Measurements from ENCODE around the gene HTR2B.
"Not testable (repeated sequence)": the region's sequence is repeated elsewhere in the genome, so short reads cannot be mapped to it uniquely, and the experiment has no call there.

HTR2B gene

DNA sequence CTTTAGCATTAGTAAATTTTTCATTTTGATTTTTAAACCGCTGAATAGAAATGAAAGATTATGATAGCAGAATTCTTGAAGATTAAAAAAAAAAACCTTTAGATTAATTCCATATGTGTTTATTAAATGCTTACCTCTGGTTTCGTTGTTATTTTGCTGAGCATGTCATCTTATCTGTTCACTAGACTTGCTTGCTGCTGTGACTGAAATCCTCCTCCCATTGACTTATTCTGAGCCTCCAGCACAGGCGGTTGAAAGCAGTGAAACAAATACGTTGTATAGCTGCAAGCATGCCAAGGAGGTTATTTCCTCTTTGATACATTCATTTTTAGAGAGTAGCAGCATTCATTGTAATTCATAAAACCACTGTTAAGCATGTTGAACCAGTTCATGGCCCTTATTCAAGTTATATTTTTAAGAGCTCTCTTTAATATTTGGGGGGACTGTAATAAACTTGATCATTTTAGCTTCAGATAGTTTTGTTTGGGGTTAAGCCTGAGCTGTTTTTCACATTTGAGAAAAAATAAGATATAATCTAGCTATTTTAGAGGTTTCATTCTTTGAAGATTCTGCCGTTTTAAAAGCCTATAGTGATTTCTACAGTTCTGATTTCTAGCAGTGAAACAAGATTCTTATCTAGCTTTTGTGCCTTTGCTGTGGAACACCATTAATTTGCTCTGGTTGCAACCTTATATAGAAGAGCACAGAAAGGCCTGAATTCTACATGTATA is at the start of gene HTR2B:
Gene HTR2B, minus strand, starts transcription at position 205 of the 731 bp plus-strand sequence. CDS start 1,278 bp downstream, outside the sequence.
- no peak for DNase-seq

- DNase-seq: no peak
Measured at GRCh38 chr2:231174211-231174651, 49.4 kb upstream of the HTR2B start.

GRCh38 chr2:231172025-231172424 is 47.2 kb upstream of the HTR2B start:
- no peak for DNase-seq

DNA sequence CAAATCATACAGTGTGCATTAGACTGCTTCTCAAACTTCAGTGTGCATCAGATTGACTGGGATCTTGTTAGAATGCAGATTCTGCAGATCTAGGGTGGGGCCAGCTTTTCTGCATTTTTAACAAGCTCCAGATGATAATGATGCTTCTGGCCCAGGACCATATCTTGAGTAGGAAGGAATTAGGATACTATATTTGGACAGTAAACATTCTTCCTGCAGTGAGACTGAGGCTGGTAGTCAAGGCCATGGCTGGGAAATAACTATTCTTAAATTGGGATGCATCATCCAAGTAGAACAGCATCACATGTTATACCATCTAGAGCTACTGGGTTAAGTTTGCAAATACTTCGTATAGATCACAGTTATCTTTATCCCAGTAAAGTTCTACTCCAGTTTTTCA is 45.2 kb upstream of the HTR2B start:
- DNase-seq: no peak

DNA sequence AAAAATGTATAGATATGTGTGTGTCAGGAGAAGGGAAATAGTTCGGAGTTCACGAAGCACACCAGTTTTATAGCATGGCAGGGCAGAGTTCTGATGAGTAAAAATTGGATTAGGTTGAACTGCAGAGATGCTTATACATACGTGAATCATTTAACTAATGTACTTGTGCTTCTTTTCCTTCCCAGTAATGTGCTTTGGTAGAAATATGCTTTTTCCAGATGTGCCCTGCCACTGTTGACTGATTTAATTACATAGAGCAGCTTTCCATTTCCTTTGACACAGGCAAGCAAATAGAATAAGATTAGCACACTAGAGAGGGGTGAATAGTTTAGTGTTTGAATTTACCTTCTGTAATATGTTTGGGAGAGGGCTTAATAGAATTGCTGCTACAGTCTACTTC is 44.6 kb upstream of the HTR2B start:
- no peak for DNase-seq

GRCh38 chr2:231168460-231169139 is 43.8 kb upstream of the HTR2B start:
- DNase-seq: no peak

DNA sequence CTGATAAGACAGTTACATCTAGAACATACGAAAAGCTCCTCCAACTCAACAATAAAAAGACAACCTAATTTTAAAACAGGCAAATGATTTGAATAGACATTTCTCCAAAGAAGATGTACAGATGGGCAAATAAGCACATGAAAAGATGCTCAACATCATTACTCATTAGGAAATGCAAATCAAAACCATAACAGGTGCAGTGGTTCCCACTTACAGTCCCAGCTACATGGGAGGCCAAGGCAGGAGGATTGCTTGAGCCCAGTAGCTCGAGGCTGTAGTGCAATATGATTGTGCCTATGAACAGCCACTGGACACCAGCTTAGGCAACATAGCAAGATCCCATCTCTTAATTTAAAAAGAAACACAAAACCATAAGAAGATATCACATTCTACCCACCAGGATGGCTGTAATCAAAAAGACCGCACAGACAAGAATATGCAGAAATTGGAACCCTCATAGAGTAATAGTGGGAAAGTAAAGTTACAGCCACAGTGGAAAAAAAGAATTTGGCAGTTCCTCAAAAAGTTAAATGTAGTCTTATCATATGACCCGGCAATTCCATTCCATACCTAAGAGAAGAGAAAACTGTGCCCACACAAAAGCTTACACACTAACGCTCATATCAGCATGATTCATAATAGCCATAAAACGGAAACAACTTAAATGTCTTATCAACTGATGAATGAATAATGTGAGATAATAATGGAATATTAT is 43.1 kb upstream of the HTR2B start:
- no peak for DNase-seq

DNA sequence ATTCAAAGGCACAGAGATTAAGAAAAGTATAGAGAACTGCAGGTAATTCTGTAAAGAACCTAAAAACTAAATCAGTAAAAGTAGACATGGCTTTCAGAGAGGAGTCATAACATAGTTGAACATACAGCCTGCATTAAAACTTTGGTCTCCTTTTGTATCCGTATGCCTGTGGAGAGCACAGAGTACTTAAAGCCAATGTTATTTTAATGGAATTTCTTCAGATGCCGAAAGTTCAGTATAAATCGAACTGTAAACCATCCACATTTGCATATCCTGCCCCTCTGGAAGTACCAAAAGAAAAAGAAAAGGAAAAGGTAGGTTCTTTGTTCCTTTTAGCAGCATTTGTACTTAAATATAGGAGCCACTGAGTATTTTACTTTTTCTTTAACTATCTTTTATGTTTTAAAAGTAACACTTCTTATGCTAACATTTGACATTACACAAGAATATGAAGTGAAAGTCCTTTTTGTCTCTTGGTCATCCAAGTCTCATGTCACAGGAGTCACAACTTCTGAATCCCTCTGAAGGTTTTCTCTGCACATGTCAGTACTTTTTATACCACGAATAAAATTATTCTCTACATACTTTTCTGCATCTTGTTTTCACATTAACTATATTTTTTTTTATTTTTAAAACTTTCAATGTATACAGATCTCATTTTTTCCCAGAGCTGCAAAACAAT is 38.7 kb upstream of the HTR2B start:
- DNase-seq: no peak

GRCh38 chr2:231163011-231163410 is 38.2 kb upstream of the HTR2B start:
- no peak for DNase-seq

GRCh38 chr2:231161877-231162329 is 37.1 kb upstream of the HTR2B start:
- DNase-seq: no peak

- DNase-seq: no peak
Measured at GRCh38 chr2:231161252-231161839, 36.5 kb upstream of the HTR2B start.

- DNase-seq: no peak
Measured at GRCh38 chr2:231160701-231161100, 35.9 kb upstream of the HTR2B start.

GRCh38 chr2:231159306-231159705 is 34.5 kb upstream of the HTR2B start:
- no peak for DNase-seq

DNA sequence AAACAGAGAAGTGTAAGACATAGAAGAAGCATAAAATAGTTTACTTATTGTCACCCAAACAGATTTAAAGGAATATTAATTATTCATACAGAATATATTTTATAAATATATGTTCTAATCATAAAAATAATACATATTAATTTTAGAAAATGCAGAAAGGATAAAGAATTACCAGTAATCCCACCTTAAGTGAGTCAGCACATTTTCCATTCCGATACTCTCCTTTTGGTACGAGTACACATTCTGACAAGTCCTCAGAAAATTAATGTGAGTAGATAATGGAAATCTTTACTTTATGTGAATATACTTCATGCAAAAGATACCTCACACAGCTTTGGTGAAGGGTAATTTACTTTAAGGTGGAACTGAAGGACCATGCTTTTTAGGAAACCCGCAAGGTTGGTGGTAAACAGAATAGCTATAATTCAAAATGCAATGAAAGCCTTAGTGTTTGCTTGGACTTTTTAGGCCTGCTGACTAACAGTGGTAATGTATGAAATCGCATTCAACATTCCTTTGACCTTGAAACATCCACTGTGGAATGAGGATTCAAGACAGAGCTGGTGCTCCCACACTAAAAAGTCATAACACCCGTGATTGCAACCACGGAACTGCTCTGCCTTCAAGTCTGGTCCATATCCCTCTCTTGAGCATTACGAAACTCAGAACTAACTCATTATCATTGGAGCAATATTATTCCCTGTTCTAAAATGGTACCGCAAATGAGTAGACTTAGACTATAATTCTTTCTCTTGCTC is 28.1 kb upstream of the HTR2B start:
- no peak for DNase-seq

- DNase-seq: no peak
Measured at GRCh38 chr2:231146665-231147064, 21.8 kb upstream of the HTR2B start.

DNA sequence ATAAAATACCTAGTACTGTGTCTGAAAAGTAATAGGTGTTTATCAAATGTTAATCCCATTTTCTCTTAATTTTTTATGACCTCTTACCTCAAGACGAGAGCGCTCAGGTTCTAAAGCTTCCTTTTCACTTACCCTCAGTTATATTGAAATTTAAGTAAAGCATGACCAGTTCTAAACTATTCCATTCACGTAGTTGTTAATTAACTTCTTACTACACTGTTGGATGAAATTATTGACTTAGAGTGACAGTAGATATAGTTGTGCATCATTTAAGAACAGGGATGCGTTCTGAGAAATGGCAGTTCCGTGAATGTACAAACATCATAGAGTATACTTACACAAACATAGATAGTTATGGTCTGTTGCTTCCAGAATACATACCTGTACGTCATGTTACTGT is 20.1 kb upstream of the HTR2B start:
- no peak for DNase-seq

DNA sequence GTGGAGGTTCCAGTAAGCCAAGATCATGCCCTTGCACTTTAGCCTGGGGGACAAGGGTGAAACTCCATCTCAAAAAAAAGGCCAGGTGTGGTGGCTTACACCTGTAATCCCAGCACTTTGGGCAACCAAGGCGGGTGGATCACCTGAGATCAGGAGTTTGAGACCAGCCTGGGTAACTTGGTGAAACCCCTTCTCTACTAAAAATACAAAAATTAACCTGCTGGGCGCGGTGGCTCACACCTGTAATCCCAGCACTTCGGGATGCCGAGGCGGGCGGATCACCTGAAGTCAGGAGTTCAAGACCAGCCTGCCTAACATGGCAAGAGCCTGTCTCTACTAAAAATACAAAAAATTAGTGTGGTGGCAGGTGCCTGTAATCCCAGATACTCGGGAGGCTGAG is 16.0 kb upstream of the HTR2B start:
- not testable (repeated sequence) for DNase-seq

- DNase-seq: no peak
Measured at GRCh38 chr2:231139796-231140195, 15.0 kb upstream of the HTR2B start.

GRCh38 chr2:231138699-231139098 is 13.9 kb upstream of the HTR2B start:
- DNase-seq: no peak

DNA sequence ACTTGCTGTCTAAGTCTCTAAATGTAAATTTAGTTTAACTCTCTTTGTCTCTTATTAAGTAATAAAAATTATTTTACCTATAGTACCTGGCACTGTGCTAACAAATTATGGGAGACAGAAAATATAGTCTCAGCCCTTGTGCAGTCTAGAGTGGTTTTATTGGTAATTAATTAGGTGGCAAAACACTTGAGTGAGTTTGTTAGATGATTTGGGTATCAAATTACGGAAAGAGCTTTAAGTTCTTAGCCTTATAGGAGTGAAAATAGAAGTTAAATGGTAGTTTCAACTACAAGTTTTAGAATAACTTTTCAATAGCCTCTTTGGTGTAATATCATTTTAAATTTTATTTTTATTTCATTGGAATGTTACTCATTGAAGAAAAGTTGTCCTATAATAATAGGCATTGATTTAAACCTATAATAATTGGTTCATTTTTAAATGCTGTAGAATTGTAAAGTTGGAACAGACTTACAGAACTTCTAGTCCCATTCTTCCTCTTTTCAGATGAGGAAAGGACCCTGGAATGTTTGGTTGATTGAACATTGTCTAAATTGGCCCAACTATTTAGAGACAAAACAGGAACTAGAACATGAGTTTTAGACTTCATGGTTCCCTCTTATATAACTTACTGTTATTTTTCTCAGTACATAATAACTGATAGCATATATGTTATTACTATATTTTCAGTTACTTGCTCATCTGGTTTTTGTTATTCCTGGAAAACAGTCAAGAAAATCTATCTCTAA is 10.2 kb upstream of the HTR2B start:
- no peak for DNase-seq
